HepG2 (cell line): ENCODE results near the gene S100A5. TPM values are rescaled to one million over a fixed set of nuclear protein-coding genes. Genes with fewer than 3 reads are reported as not detected.

Experiments used
- GTF2F1 ChIP-seq: fragments of 150-350 bp; IDR thresholded peaks from 2 replicates; pipeline ENCODE4 v1.6.1; 2014; ENCODE audit warnings: low read length
- MEF2D ChIP-seq: sonication (generic); formaldehyde crosslinking; IDR thresholded peaks from 2 replicates; pipeline ENCODE4 v1.5.1; 2020; ENCODE audit warnings: mild to moderate bottlenecking, missing genetic modification reagents
- MIXL1 ChIP-seq: IDR thresholded peaks from 2 replicates; pipeline ENCODE4 v1.6.1; 2016
- NR2F6 ChIP-seq, 2 experiments: IDR thresholded peaks; 2 replicates each; pipeline ENCODE4 v1.6.1; 2016; ENCODE audit warnings: antibody characterized with exemption in 1 of 2, mild to moderate bottlenecking in 1 of 2
- THAP11 ChIP-seq: IDR thresholded peaks from 2 replicates; pipeline ENCODE4 v1.6.1; 2016; ENCODE audit warnings: missing biosample characterization, missing genetic modification reagents
- polyA plus RNA-seq, 8 experiments: library from polyadenylated mRNA; depleted of rRNA in 3 of 8; stranded (reverse) in 7 of 8; unstranded in 1 of 8; fragments of >200 nt; fragmentation: Illumina TruSeq in 4 of 8; extraction: Trizol in 4 of 8; gene quantifications; 2 replicates each; pipeline versions ENCODE4 v1.2.1 to v1.2.3, GENCODE V29; 2011 to 2016; ENCODE audit warnings: low read depth in 4 of 8, missing spikeins in 1 of 8, mixed read lengths in 1 of 8; ENCODE audit not compliant: insufficient read depth in 1 of 8
- total RNA-seq, 5 experiments: library from RNA; depleted of rRNA; stranded (reverse); fragments of >200 nt; fragmentation: Illumina TruSeq; extraction: Trizol; gene quantifications; 2 replicates each; pipeline ENCODE4 v1.2.3, GENCODE V29; 2016; ENCODE audit warnings: low read depth in 1 of 5
- TF ChIP-seq, protein P1 (sequence below): sonication (generic); formaldehyde crosslinking; IDR thresholded peaks from 2 replicates; pipeline ENCODE4 v1.5.0; 2020; ENCODE audit warnings: mild to moderate bottlenecking, missing genetic modification reagents, borderline replicate concordance
- TF ChIP-seq, protein P2 (sequence below): sonication (generic); formaldehyde crosslinking; IDR thresholded peaks from 2 replicates; pipeline ENCODE4 v1.8.0; 2022; ENCODE audit warnings: low read depth, missing genetic modification reagents
- TF ChIP-seq, protein P3 (sequence below): sonication (generic); formaldehyde crosslinking; IDR thresholded peaks from 2 replicates; pipeline ENCODE4 v1.4.0; 2020; ENCODE audit warnings: mild to moderate bottlenecking, missing genetic modification reagents
- TF ChIP-seq, protein P4 (sequence below): sonication (generic); formaldehyde crosslinking; IDR thresholded peaks from 2 replicates; pipeline ENCODE4 v1.4.0; 2020; ENCODE audit warnings: missing genetic modification reagents, borderline replicate concordance
- TF ChIP-seq, protein P5 (sequence below): sonication (generic); formaldehyde crosslinking; conservative IDR thresholded peaks from 2 replicates; pipeline ENCODE4 v1.4.0; 2020; ENCODE audit warnings: missing genetic modification reagents
- TF ChIP-seq, protein P6 (sequence below): sonication (generic); formaldehyde crosslinking; IDR thresholded peaks from 2 replicates; pipeline ENCODE4 v1.9.0; 2022; ENCODE audit warnings: missing genetic modification reagents, mild to moderate bottlenecking, borderline replicate concordance

S100A5 gene
- total and polyA plus RNA-seq, 2 of the 13 experiments (the other 11 are each of a cell fraction or from before 2014, with no cell fraction given): not detected

DNA sequence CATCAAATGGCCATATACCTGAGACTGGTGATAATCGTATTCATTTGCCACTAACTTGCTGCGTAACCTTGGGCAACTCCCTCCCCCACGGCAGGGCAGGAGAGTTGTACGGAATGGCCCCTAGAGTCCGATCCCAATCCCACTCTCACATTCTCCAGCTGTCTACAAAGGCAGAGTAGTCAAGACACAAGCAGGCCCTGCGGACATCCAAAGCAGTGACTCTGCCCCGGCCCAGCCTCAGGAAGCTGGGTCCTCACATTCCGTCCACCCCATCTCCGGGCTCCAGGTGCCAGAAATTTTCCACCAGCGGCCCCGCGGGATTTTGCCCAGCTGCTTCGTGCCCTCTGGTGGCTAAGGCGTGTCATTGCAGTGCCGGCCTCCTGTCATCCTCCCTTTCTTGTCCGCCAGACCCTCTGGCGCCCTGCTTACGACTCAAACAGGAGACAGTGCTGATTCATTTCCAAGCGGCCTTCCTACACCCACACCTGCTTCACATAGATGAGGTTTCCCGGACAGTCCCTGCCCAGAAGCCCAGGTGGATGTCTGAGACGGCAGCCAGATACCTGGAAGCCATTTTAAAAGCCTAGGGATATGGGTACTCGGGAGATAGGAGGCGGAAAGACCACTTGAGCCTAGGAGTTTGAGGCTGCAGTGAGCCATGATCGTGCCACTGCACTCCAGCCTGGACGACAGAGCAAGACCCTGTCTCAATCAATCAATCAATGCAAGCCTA, 27.8 kb upstream of the S100A5 start (continued):
- TF ChIP-seq, protein P1, sequence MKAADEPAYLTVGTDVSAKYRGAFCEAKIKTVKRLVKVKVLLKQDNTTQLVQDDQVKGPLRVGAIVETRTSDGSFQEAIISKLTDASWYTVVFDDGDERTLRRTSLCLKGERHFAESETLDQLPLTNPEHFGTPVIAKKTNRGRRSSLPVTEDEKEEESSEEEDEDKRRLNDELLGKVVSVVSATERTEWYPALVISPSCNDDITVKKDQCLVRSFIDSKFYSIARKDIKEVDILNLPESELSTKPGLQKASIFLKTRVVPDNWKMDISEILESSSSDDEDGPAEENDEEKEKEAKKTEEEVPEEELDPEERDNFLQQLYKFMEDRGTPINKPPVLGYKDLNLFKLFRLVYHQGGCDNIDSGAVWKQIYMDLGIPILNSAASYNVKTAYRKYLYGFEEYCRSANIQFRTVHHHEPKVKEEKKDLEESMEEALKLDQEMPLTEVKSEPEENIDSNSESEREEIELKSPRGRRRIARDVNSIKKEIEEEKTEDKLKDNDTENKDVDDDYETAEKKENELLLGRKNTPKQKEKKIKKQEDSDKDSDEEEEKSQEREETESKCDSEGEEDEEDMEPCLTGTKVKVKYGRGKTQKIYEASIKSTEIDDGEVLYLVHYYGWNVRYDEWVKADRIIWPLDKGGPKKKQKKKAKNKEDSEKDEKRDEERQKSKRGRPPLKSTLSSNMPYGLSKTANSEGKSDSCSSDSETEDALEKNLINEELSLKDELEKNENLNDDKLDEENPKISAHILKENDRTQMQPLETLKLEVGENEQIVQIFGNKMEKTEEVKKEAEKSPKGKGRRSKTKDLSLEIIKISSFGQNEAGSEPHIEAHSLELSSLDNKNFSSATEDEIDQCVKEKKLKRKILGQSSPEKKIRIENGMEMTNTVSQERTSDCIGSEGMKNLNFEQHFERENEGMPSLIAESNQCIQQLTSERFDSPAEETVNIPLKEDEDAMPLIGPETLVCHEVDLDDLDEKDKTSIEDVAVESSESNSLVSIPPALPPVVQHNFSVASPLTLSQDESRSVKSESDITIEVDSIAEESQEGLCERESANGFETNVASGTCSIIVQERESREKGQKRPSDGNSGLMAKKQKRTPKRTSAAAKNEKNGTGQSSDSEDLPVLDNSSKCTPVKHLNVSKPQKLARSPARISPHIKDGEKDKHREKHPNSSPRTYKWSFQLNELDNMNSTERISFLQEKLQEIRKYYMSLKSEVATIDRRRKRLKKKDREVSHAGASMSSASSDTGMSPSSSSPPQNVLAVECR: peak; percentile 24; the same call in 1 of the 2 replicates
- TF ChIP-seq GTF2F1: no peak
- no peak for TF ChIP-seq NR2F6 (IDR thresholded peaks at IDR 0.05)
- peak; percentile 53; the same call in 1 of the 2 replicates for TF ChIP-seq NR2F6 (CRISPR knock-in tag; IDR thresholded peaks at IDR 0.05)
- TF ChIP-seq, protein P2, sequence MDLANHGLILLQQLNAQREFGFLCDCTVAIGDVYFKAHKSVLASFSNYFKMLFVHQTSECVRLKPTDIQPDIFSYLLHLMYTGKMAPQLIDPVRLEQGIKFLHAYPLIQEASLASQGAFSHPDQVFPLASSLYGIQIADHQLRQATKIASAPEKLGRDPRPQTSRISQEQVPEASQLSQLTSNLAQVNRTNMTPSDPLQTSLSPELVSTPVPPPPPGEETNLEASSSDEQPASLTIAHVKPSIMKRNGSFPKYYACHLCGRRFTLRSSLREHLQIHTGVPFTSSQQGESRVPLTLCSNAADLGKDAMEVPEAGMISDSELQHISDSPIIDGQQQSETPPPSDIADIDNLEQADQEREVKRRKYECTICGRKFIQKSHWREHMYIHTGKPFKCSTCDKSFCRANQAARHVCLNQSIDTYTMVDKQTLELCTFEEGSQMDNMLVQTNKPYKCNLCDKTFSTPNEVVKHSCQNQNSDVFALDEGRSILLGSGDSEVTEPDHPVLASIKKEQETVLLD (CRISPR knock-in tag): no peak
- TF ChIP-seq, protein P3, sequence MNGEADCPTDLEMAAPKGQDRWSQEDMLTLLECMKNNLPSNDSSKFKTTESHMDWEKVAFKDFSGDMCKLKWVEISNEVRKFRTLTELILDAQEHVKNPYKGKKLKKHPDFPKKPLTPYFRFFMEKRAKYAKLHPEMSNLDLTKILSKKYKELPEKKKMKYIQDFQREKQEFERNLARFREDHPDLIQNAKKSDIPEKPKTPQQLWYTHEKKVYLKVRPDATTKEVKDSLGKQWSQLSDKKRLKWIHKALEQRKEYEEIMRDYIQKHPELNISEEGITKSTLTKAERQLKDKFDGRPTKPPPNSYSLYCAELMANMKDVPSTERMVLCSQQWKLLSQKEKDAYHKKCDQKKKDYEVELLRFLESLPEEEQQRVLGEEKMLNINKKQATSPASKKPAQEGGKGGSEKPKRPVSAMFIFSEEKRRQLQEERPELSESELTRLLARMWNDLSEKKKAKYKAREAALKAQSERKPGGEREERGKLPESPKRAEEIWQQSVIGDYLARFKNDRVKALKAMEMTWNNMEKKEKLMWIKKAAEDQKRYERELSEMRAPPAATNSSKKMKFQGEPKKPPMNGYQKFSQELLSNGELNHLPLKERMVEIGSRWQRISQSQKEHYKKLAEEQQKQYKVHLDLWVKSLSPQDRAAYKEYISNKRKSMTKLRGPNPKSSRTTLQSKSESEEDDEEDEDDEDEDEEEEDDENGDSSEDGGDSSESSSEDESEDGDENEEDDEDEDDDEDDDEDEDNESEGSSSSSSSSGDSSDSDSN (CRISPR knock-in tag): 0 out of 2 replicates have a peak, but pooled peaks have one; percentile 45
- TF ChIP-seq, protein P4, sequence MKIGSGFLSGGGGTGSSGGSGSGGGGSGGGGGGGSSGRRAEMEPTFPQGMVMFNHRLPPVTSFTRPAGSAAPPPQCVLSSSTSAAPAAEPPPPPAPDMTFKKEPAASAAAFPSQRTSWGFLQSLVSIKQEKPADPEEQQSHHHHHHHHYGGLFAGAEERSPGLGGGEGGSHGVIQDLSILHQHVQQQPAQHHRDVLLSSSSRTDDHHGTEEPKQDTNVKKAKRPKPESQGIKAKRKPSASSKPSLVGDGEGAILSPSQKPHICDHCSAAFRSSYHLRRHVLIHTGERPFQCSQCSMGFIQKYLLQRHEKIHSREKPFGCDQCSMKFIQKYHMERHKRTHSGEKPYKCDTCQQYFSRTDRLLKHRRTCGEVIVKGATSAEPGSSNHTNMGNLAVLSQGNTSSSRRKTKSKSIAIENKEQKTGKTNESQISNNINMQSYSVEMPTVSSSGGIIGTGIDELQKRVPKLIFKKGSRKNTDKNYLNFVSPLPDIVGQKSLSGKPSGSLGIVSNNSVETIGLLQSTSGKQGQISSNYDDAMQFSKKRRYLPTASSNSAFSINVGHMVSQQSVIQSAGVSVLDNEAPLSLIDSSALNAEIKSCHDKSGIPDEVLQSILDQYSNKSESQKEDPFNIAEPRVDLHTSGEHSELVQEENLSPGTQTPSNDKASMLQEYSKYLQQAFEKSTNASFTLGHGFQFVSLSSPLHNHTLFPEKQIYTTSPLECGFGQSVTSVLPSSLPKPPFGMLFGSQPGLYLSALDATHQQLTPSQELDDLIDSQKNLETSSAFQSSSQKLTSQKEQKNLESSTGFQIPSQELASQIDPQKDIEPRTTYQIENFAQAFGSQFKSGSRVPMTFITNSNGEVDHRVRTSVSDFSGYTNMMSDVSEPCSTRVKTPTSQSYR (CRISPR knock-in tag): peak; percentile 12; the same call in 1 of the 2 replicates
- TF ChIP-seq MIXL1 (CRISPR knock-in tag): 0 out of 2 replicates have a peak, but pooled peaks have one; percentile 33
- TF ChIP-seq, protein P5, sequence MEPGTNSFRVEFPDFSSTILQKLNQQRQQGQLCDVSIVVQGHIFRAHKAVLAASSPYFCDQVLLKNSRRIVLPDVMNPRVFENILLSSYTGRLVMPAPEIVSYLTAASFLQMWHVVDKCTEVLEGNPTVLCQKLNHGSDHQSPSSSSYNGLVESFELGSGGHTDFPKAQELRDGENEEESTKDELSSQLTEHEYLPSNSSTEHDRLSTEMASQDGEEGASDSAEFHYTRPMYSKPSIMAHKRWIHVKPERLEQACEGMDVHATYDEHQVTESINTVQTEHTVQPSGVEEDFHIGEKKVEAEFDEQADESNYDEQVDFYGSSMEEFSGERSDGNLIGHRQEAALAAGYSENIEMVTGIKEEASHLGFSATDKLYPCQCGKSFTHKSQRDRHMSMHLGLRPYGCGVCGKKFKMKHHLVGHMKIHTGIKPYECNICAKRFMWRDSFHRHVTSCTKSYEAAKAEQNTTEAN (CRISPR knock-in tag): no peak
- TF ChIP-seq, protein P6, sequence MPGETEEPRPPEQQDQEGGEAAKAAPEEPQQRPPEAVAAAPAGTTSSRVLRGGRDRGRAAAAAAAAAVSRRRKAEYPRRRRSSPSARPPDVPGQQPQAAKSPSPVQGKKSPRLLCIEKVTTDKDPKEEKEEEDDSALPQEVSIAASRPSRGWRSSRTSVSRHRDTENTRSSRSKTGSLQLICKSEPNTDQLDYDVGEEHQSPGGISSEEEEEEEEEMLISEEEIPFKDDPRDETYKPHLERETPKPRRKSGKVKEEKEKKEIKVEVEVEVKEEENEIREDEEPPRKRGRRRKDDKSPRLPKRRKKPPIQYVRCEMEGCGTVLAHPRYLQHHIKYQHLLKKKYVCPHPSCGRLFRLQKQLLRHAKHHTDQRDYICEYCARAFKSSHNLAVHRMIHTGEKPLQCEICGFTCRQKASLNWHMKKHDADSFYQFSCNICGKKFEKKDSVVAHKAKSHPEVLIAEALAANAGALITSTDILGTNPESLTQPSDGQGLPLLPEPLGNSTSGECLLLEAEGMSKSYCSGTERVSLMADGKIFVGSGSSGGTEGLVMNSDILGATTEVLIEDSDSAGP (CRISPR knock-in tag): peak; percentile 33; the same call in 1 of the 2 replicates
- TF ChIP-seq THAP11 (CRISPR knock-in tag): peak; percentile 41; the same call in 1 of the 2 replicates
- no peak for TF ChIP-seq MEF2D (CRISPR knock-in tag)
